ENCODE results near the gene ARAP1.

The ARAP1 gene

GRCh38 chr11:72742513-72743320 lies 9.5 kb downstream of the ARAP1 start:
- no peak for DNase-seq (ENCODE audit: low read depth)

GRCh38 chr11:72741849-72742512 lies 10.2 kb downstream of the ARAP1 start:
- DNase-seq (ENCODE audit: low read depth) = no peak

GRCh38 chr11:72741429-72741833 lies 10.8 kb downstream of the ARAP1 start:
- no peak for DNase-seq (ENCODE audit: low read depth)

GRCh38 chr11:72740562-72741428 lies 11.4 kb downstream of the ARAP1 start:
- DNase-seq (ENCODE audit: low read depth) = no peak

- no peak for DNase-seq (ENCODE audit: low read depth)
Measured at GRCh38 chr11:72740060-72740424, 12.2 kb downstream of the ARAP1 start.

- no peak for DNase-seq (ENCODE audit: low read depth)
Measured at GRCh38 chr11:72739240-72740059, 12.8 kb downstream of the ARAP1 start.

- DNase-seq (ENCODE audit: low read depth) = no peak
Measured at GRCh38 chr11:72738199-72739141, 13.7 kb downstream of the ARAP1 start.

- DNase-seq (ENCODE audit: low read depth) = no peak
Measured at GRCh38 chr11:72737336-72737735, 14.9 kb downstream of the ARAP1 start.

- DNase-seq (ENCODE audit: low read depth) = peak; percentile 40
Measured at GRCh38 chr11:72736452-72737069, 15.6 kb downstream of the ARAP1 start.

GRCh38 chr11:72735495-72736027 lies 16.6 kb downstream of the ARAP1 start:
- DNase-seq (ENCODE audit: low read depth) = no peak

- DNase-seq (ENCODE audit: low read depth) = no peak
Measured at GRCh38 chr11:72732329-72732728, 19.9 kb downstream of the ARAP1 start.

GRCh38 chr11:72730737-72731136 lies 21.5 kb downstream of the ARAP1 start:
- no peak for DNase-seq (ENCODE audit: low read depth)

GRCh38 chr11:72730243-72730642 lies 22.0 kb downstream of the ARAP1 start:
- no peak for DNase-seq (ENCODE audit: low read depth)

GRCh38 chr11:72727521-72727920 lies 24.7 kb downstream of the ARAP1 start:
- no peak for DNase-seq (ENCODE audit: low read depth)

- DNase-seq (ENCODE audit: low read depth) = no peak
Measured at GRCh38 chr11:72726266-72727220, 25.7 kb downstream of the ARAP1 start.

GRCh38 chr11:72725724-72726028 lies 26.5 kb downstream of the ARAP1 start:
- no peak for DNase-seq (ENCODE audit: low read depth)

GRCh38 chr11:72724851-72725723 lies 27.1 kb downstream of the ARAP1 start:
- DNase-seq (ENCODE audit: low read depth) = peak; percentile 69

GRCh38 chr11:72724021-72724551 lies 28.1 kb downstream of the ARAP1 start:
- no peak for DNase-seq (ENCODE audit: low read depth)

Data from activated T-cell treated with anti-CD3 and anti-CD28 coated beads for 1 hour (primary cell).